Neural cell (in vitro differentiated cells): Measurements from ENCODE around the gene POLN.

Source experiments
- POLR2AphosphoS5 ChIP-seq: IDR thresholded peaks from 2 replicates; pipeline ENCODE4 v1.6.1; 2012
- RAD21 ChIP-seq: fragments of 450-650 bp; conservative IDR thresholded peaks from 2 replicates; pipeline ENCODE4 v1.6.1; 2014; ENCODE audit warnings: antibody characterized with exemption, mild to moderate bottlenecking, moderate library complexity

- TF ChIP-seq RAD21: no peak
- TF ChIP-seq POLR2AphosphoS5: no peak
These were observed 171.9 kb downstream of the POLN start for GRCh38 chr4:2069986-2070385.
